Hindlimb muscle (tissue), 1 donor: ENCODE results near the gene CPS1. TPM values are rescaled to one million over a fixed set of nuclear protein-coding genes. Genes with fewer than 3 reads are reported as not detected.

Experiments
- DNase-seq: peaks from one replicate; pipeline ENCODE4 v3.0.0-alpha.2; 2013
- polyA plus RNA-seq: library from polyadenylated mRNA; unstranded; fragments of 120-200 nt; gene quantifications from one replicate; pipeline ENCODE4 v1.2.1, GENCODE V29; 2013; ENCODE audit not compliant: insufficient read length

The CPS1 gene
- polyA plus RNA-seq, 1 donor = 1.5 TPM

- DNase-seq = no peak
These were observed 131.5 kb downstream of the CPS1 start for GRCh38 chr2:210687786-210688470.

GRCh38 chr2:210707900-210708299 lies 151.5 kb downstream of the CPS1 start:
- DNase-seq = no peak

DNA sequence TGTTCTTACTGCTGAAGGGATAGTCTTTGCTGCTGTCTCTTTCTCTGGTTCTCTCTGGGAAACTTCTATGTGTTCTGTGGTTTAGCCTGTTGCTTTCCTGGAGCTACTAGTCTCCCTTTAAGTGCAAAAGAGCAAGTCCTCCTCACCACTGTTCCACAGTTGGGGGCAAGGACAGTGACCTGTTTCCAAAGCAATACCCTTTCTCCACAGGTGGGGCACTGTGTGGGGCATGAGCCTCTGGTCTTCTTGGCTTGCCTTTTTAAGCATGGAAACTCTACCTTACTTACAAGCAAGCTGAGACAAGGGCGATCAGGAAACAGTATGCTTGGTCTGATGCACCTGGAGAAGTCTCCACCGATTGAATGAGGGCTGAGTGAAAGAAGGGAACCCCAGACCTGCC lies 156.7 kb downstream of the CPS1 start:
- DNase-seq = no peak

GRCh38 chr2:210715560-210716082 lies 159.2 kb downstream of the CPS1 start:
- DNase-seq = no peak

DNA sequence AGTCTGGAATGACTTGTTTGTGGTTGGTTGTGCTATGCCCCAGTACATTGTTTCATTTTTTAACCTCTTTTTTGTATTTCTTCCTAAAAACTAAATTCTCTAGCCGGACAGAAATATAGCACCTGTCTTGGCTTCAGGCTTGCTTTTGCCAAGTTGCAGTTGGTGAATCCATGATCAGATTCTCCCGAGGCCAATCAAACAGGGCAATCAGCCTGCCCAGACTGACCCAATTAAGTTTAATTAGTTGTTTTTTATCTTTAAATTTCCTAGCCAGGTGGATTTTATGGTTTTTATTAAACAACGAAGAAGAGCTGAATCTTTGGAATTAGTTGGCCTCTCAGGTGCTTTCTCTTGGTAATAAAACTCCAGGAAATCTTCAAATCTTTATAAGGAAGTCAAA lies 162.1 kb downstream of the CPS1 start:
- DNase-seq = no peak

DNA sequence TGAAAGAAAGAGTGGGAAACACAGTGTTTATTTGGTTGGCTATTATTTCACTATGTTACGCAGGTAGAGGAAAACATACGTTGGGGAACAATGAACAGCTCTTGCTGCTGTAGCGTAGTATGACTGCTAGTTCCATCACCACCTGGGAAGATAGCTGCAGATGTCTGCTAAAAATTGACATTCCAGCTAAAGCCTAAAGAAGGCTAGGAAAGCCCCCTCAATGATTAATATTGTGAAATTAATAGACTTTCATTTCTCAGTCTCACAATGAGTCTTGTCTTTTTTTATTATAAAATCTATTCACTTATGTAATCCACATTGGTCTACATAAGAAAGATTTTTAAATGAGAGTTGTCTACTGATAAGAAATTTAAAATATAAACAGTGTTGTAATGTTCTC lies 165.7 kb downstream of the CPS1 start:
- DNase-seq = no peak

- no peak for DNase-seq
These were observed 171.2 kb downstream of the CPS1 start for GRCh38 chr2:210727549-210727948.

Other genes with a start within 250 kb of the CPS1 start
- gene MYL1, start 241.4 kb upstream of the CPS1 start, polyA plus RNA-seq = 8,569 TPM
- gene LANCL1, start 79.8 kb upstream of the CPS1 start, polyA plus RNA-seq = 59.6 TPM